ENCODE measurements around the gene PALB2. TPM values are rescaled to one million over a fixed set of nuclear protein-coding genes. Genes with fewer than 3 reads are reported as not detected.

The PALB2 gene
- total and polyA plus RNA-seq, 2 of the 13 experiments (the other 11 are each of a cell fraction or from before 2014, with no cell fraction given) = 12.1 to 40.9 TPM

GRCh38 chr16:23556881-23557778 is 84.0 kb downstream of the PALB2 start, which contains the start of the genes EARS2 and UBFD1 (continued):
- TF ChIP-seq PLSCR1 (CRISPR knock-in tag; IDR thresholded peaks at IDR 0.05; ENCODE audit: borderline replicate concordance) (no peak; the same call in 1 of the 2 replicates), NR2F2 (IDR thresholded peaks at IDR 0.05; ENCODE audit: borderline replicate concordance, low read depth) (no peak), ARID4A (CRISPR knock-in tag; IDR thresholded peaks at IDR 0.05; ENCODE audit: borderline replicate concordance) (peak; percentile 99), NR1H2 (CRISPR knock-in tag; IDR thresholded peaks at IDR 0.05; ENCODE audit: borderline replicate concordance, low read depth) (no peak), ZNF30 (CRISPR knock-in tag; IDR thresholded peaks at IDR 0.05) (no peak), PAXIP1 (CRISPR knock-in tag; conservative IDR thresholded peaks at IDR 0.05) (peak; percentile 83), SP5 (CRISPR knock-in tag; IDR thresholded peaks at IDR 0.05; ENCODE audit: borderline replicate concordance, low read depth) (peak; percentile 98), ZNF318 (CRISPR knock-in tag; IDR thresholded peaks at IDR 0.05) (no peak), ATF7 (IDR thresholded peaks at IDR 0.05) (0 out of 2 replicates have a peak, but pooled peaks have one; percentile 15), ATF7 (CRISPR knock-in tag; IDR thresholded peaks at IDR 0.05) (no peak; the same call in 1 of the 2 replicates)

Data from HepG2 (cell line).